Liver (tissue), 9 donors: ENCODE results near the gene SUPT6H. TPM values are rescaled to one million over a fixed set of nuclear protein-coding genes. Genes with fewer than 3 reads are reported as not detected.

ENCODE experiments used
- DNase-seq: peaks from one replicate; pipeline ENCODE4 v3.0.0-alpha.2; 2017; ENCODE audit warnings: low spot score
- H3K27ac ChIP-seq, 2 donors: one replicate each; pipeline ENCODE4 v1.7.0; 2013; ENCODE audit warnings: inconsistent platforms in 2 of 2, low read length in 2 of 2, control low read depth in 1 of 2, low read depth in 1 of 2, mild to moderate bottlenecking in 1 of 2
- H3K27me3 ChIP-seq, 4 donors: one replicate each; pipeline versions ENCODE4 v1.6.1 to v1.7.0; 2013; ENCODE audit warnings: low read length in 3 of 4, inconsistent platforms in 1 of 4, mild to moderate bottlenecking in 1 of 4, moderate library complexity in 1 of 4; ENCODE audit not compliant: control insufficient read depth in 4 of 4, insufficient read depth in 4 of 4
- H3K36me3 ChIP-seq, 4 donors: one replicate each; pipeline versions ENCODE4 v1.6.1 to v1.7.0; 2013; ENCODE audit warnings: low read length in 3 of 4, mild to moderate bottlenecking in 3 of 4, low read depth in 1 of 4, moderate library complexity in 1 of 4; ENCODE audit not compliant: control insufficient read depth in 4 of 4, insufficient read depth in 3 of 4
- H3K4me1 ChIP-seq, 4 donors: one replicate each; pipeline versions ENCODE4 v1.6.1 to v1.7.0; 2013; ENCODE audit warnings: low read length in 3 of 4, mild to moderate bottlenecking in 3 of 4, moderate library complexity in 1 of 4; ENCODE audit not compliant: control insufficient read depth in 4 of 4, insufficient read depth in 4 of 4
- H3K4me3 ChIP-seq, 3 donors: one replicate each; pipeline versions ENCODE4 v1.6.1 to v1.7.0; 2013; ENCODE audit warnings: low read length in 3 of 3, control low read depth in 1 of 3, low read depth in 1 of 3, mild to moderate bottlenecking in 1 of 3
- H3K9ac ChIP-seq, 2 donors: one replicate each; pipeline ENCODE4 v1.7.0; 2013; ENCODE audit warnings: low read length in 2 of 2, mild to moderate bottlenecking in 2 of 2, moderate library complexity in 2 of 2, control low read depth in 1 of 2, low read depth in 1 of 2
- H3K9me3 ChIP-seq, 4 donors: one replicate each; pipeline versions ENCODE4 v1.6.1 to v1.7.0; 2013; ENCODE audit warnings: low read length in 3 of 4; ENCODE audit not compliant: control insufficient read depth in 4 of 4
- ATF3 ChIP-seq: IDR thresholded peaks from 2 replicates; pipeline ENCODE4 v1.6.1; 2016; ENCODE audit warnings: antibody characterized with exemption
- EGR1 ChIP-seq, 2 donors: IDR thresholded peaks; 2 replicates each; pipeline ENCODE4 v1.6.1; 2016 to 2018; ENCODE audit warnings: antibody characterized with exemption in 2 of 2, low read depth in 2 of 2
- FOXA2 ChIP-seq: IDR thresholded peaks from 2 replicates; pipeline ENCODE4 v1.6.1; 2016; ENCODE audit warnings: antibody characterized with exemption
- GABPA ChIP-seq, 2 donors: IDR thresholded peaks in 1 of 2; conservative IDR thresholded peaks in 1 of 2; 2 replicates each; pipeline ENCODE4 v1.6.1; 2016; ENCODE audit warnings: antibody characterized with exemption in 2 of 2, mild to moderate bottlenecking in 1 of 2, moderate library complexity in 1 of 2
- HNF4A ChIP-seq, 2 donors: conservative IDR thresholded peaks; 2 replicates each; pipeline ENCODE4 v1.6.1; 2016; ENCODE audit warnings: antibody characterized with exemption in 2 of 2, mild to moderate bottlenecking in 2 of 2
- JUND ChIP-seq, 2 donors: IDR thresholded peaks; 2 replicates each; pipeline ENCODE4 v1.6.1; 2016; ENCODE audit warnings: antibody characterized with exemption in 2 of 2
- NR2F2 ChIP-seq: IDR thresholded peaks from 2 replicates; pipeline ENCODE4 v1.6.1; 2016; ENCODE audit warnings: antibody characterized with exemption
- RAD21 ChIP-seq, 2 donors: IDR thresholded peaks; 2 replicates each; pipeline ENCODE4 v1.6.1; 2016; ENCODE audit warnings: antibody characterized with exemption in 2 of 2, mild to moderate bottlenecking in 2 of 2
- REST ChIP-seq: IDR thresholded peaks from 2 replicates; pipeline ENCODE4 v1.6.1; 2016; ENCODE audit warnings: antibody characterized with exemption, mild to moderate bottlenecking
- RXRA ChIP-seq, 2 donors: IDR thresholded peaks; 2 replicates each; pipeline ENCODE4 v1.6.1; 2017 to 2018; ENCODE audit warnings: antibody characterized with exemption in 2 of 2, mild to moderate bottlenecking in 1 of 2
- SP1 ChIP-seq: IDR thresholded peaks from 2 replicates; pipeline ENCODE4 v1.6.1; 2018; ENCODE audit warnings: antibody characterized with exemption, mild to moderate bottlenecking
- YY1 ChIP-seq: IDR thresholded peaks from 2 replicates; pipeline ENCODE4 v1.6.1; 2016; ENCODE audit warnings: antibody characterized with exemption, mild to moderate bottlenecking
- WGBS: extraction: QIAGEN DNeasy Blood & Tissue Kit; methylation state at CpG from one replicate; pipeline ENCODE4 v1.1.7; 2013; 5-methylcytosine and 5-hydroxymethylcytosine counted together
- polyA plus RNA-seq, 2 donors: library from polyadenylated mRNA; stranded (reverse) in 1 of 2; unstranded in 1 of 2; fragments of 200-250 nt in 1 of 2; fragments of >200 nt in 1 of 2; fragmentation: Nextera tagmentation in 1 of 2; extraction: Ambion mirVana in 1 of 2; gene quantifications; one replicate each; pipeline versions ENCODE4 v1.2.1 to v1.2.3, GENCODE V29; 2013 to 2015
- total RNA-seq, 2 donors: library from RNA; depleted of rRNA; stranded (reverse); fragments of >200 nt; gene quantifications; one replicate each; pipeline ENCODE4 v1.2.3, GENCODE V29; 2014
- TF ChIP-seq, protein P1 (sequence below): IDR thresholded peaks from 2 replicates; pipeline ENCODE4 v1.6.1; 2016; ENCODE audit warnings: antibody characterized with exemption
- TF ChIP-seq, protein P2 (sequence below): fragments of 150-350 bp; IDR thresholded peaks from 2 replicates; pipeline ENCODE4 v1.5.1; 2017; ENCODE audit warnings: improper control_type of control experiment, low read depth, low read length; ENCODE audit not compliant: missing input control
- TF ChIP-seq, protein P3 (sequence below): IDR thresholded peaks from 2 replicates; pipeline ENCODE4 v1.6.1; 2016; ENCODE audit warnings: antibody characterized with exemption
- donor health status: healthy.
- donor health status: healthy.
- donor health status: healthy.
- donor health status: healthy.
- donor health status: healthy.

The SUPT6H gene
- total and polyA plus RNA-seq, 4 donors, result 10.6 to 59.1 (median 30.3) TPM

GRCh38 chr17:28643983-28644786 is 17.8 kb upstream of the SUPT6H start:
- Histone ChIP-seq H3K36me3 (peaks cover 8 to 36% (median 28%) of the 10 kb centered on the region in 4 donors), H3K9ac (peak overlapping the region; percentile 86 to 87), H3K4me3 (peak overlapping the region; percentile 96 to 98 (median 98)), H3K9me3 (no peaks in the 10 kb centered on the region), H3K27me3 (no peaks in the 10 kb centered on the region), H3K27ac (peak overlapping the region; percentile 73 to 92), H3K4me1 (peaks cover 2 to 45% (median 33%) of the 10 kb centered on the region in 4 donors)
- peak; percentile 49 for DNase-seq
- WGBS, result under 1% methylated on average over 18 of the region's 18 CpGs
- TF ChIP-seq, protein P1, sequence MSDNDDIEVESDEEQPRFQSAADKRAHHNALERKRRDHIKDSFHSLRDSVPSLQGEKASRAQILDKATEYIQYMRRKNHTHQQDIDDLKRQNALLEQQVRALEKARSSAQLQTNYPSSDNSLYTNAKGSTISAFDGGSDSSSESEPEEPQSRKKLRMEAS, result peak; percentile 34
- TF ChIP-seq, protein P2, sequence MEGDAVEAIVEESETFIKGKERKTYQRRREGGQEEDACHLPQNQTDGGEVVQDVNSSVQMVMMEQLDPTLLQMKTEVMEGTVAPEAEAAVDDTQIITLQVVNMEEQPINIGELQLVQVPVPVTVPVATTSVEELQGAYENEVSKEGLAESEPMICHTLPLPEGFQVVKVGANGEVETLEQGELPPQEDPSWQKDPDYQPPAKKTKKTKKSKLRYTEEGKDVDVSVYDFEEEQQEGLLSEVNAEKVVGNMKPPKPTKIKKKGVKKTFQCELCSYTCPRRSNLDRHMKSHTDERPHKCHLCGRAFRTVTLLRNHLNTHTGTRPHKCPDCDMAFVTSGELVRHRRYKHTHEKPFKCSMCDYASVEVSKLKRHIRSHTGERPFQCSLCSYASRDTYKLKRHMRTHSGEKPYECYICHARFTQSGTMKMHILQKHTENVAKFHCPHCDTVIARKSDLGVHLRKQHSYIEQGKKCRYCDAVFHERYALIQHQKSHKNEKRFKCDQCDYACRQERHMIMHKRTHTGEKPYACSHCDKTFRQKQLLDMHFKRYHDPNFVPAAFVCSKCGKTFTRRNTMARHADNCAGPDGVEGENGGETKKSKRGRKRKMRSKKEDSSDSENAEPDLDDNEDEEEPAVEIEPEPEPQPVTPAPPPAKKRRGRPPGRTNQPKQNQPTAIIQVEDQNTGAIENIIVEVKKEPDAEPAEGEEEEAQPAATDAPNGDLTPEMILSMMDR, result peak; percentile 57
- TF ChIP-seq JUND (IDR thresholded peaks at IDR 0.05) (no peak), HNF4A (conservative IDR thresholded peaks at IDR 0.05) (peak in 1 of 2 donors; percentile 43), RAD21 (IDR thresholded peaks at IDR 0.05) (peak; percentile 49 to 73), FOXA2 (no peak), GABPA (IDR thresholded peaks at IDR 0.05 in 1 of 2, conservative IDR thresholded peaks at IDR 0.05 in 1 of 2) (peak; percentile 58 to 77), NR2F2 (no peak), YY1 (peak; percentile 31), RXRA (IDR thresholded peaks at IDR 0.05) (peak in 1 of 2 donors; percentile 14)
- TF ChIP-seq, protein P3, sequence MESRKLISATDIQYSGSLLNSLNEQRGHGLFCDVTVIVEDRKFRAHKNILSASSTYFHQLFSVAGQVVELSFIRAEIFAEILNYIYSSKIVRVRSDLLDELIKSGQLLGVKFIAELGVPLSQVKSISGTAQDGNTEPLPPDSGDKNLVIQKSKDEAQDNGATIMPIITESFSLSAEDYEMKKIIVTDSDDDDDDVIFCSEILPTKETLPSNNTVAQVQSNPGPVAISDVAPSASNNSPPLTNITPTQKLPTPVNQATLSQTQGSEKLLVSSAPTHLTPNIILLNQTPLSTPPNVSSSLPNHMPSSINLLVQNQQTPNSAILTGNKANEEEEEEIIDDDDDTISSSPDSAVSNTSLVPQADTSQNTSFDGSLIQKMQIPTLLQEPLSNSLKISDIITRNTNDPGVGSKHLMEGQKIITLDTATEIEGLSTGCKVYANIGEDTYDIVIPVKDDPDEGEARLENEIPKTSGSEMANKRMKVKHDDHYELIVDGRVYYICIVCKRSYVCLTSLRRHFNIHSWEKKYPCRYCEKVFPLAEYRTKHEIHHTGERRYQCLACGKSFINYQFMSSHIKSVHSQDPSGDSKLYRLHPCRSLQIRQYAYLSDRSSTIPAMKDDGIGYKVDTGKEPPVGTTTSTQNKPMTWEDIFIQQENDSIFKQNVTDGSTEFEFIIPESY, result peak; percentile 20

GRCh38 chr17:28644787-28645575 is 17.0 kb upstream of the SUPT6H start, which contains the start of gene BLTP2:
Gene BLTP2 (minus strand): TSS chr17:28645158. CDS start chr17:28645056, 102 bp downstream.
- peak; percentile 93 for DNase-seq
- peak; percentile 46 for TF ChIP-seq YY1
- TF ChIP-seq, protein P2, result no peak
- peak; percentile 40 for TF ChIP-seq SP1
- TF ChIP-seq ATF3, result no peak
- peak in 1 of 2 donors; percentile 27 for TF ChIP-seq EGR1 (IDR thresholded peaks at IDR 0.05; ENCODE audit: low read depth in 2 of 2)
- TF ChIP-seq, protein P1, result no peak
- TF ChIP-seq RXRA (IDR thresholded peaks at IDR 0.05), result no peak
- TF ChIP-seq REST, result peak; percentile 37
- TF ChIP-seq HNF4A (conservative IDR thresholded peaks at IDR 0.05), result no peak
- TF ChIP-seq RAD21 (IDR thresholded peaks at IDR 0.05), result no peak
- peak in 1 of 2 donors; percentile 74 for TF ChIP-seq GABPA (IDR thresholded peaks at IDR 0.05 in 1 of 2, conservative IDR thresholded peaks at IDR 0.05 in 1 of 2)
- H3K9ac ChIP-seq, result peak within 1 kb of the TSS; percentile 86 to 87
- under 1% methylated on average over 89 of the region's 89 CpGs for WGBS
- H3K9me3 ChIP-seq, result no peaks in the 10 kb centered on the region
- peak within 1 kb of the TSS; percentile 73 to 92 for H3K27ac ChIP-seq
- H3K27me3 ChIP-seq, result no peaks in the 10 kb centered on the region
- H3K36me3 ChIP-seq, result peaks cover 8 to 29% (median 20%) of the 10 kb centered on the region in 4 donors
- H3K4me3 ChIP-seq, result peak within 1 kb of the TSS; percentile 96 to 98 (median 98)
- peaks cover 2 to 45% (median 33%) of the 10 kb centered on the region in 4 donors for H3K4me1 ChIP-seq
